HEK293 (cell line): ENCODE measurements around the gene CALML3.

Experiments used
- CTCF ChIA-PET: fragments of 350-600 bp; formaldehyde crosslinking; extraction: SDS; loops from one replicate; lab custom pipeline; 2021; ENCODE audit warnings: antibody characterized with exemption; lab: Yijun Ruan, JAX
- POLR2A ChIA-PET: fragments of 300-600 bp; formaldehyde crosslinking; extraction: SDS; loops from one replicate; lab custom pipeline; 2020; ENCODE audit warnings: antibody characterized with exemption, inconsistent platforms; lab: Yijun Ruan, JAX
- H3K27ac ChIP-seq: fragments of 200-500 bp; sonication (Bioruptor generic); 2 replicates; pipeline ENCODE4 v1.5.1; 2014; ENCODE audit warnings: low read depth, low read length, control low read depth, inconsistent platforms; ENCODE audit errors: extremely low read depth
- H3K36me3 ChIP-seq, 2 experiments: fragments of 200-500 bp in 1 of 2; sonication (Bioruptor generic) in 1 of 2; 1 replicate in 1 of 2; 2 replicates in 1 of 2; pipeline ENCODE4 v1.5.1; 2014 to 2017; ENCODE audit warnings: inconsistent platforms in 2 of 2, low read length in 2 of 2; ENCODE audit not compliant: control insufficient read depth in 2 of 2, insufficient read depth in 1 of 2
- H3K4me1 ChIP-seq: fragments of 200-500 bp; sonication (Bioruptor generic); 2 replicates; pipeline ENCODE4 v1.5.1; 2014; ENCODE audit warnings: mild to moderate bottlenecking, low read length, inconsistent platforms; ENCODE audit not compliant: control insufficient read depth, insufficient read depth
- H3K4me3 ChIP-seq: 2 replicates; pipeline ENCODE4 v1.5.1; 2011; ENCODE audit warnings: low read depth, mild to moderate bottlenecking, control low read depth, low read length, moderate library complexity
- H3K9me3 ChIP-seq: fragments of 200-500 bp; sonication (Bioruptor generic); 2 replicates; pipeline ENCODE4 v1.5.1; 2014; ENCODE audit warnings: low read depth, low read length, inconsistent platforms; ENCODE audit not compliant: control insufficient read depth, insufficient read depth
- BCL11B ChIP-seq: fragments of 450-650 bp; formaldehyde crosslinking; IDR thresholded peaks from 2 replicates; pipeline ENCODE4 v1.5.1; 2016; ENCODE audit warnings: low read depth, missing biosample characterization, missing genetic modification characterization
- KLF1 ChIP-seq: fragments of 450-650 bp; formaldehyde crosslinking; IDR thresholded peaks from 2 replicates; pipeline ENCODE4 v1.5.1; 2016; ENCODE audit warnings: missing biosample characterization, missing genetic modification characterization
- YY1 ChIP-seq: fragments of 450-650 bp; formaldehyde crosslinking; IDR thresholded peaks from 2 replicates; pipeline ENCODE4 v1.5.1; 2018; ENCODE audit warnings: missing biosample characterization, missing genetic modification characterization
- ZBTB11 ChIP-seq: fragments of 450-650 bp; formaldehyde crosslinking; conservative IDR thresholded peaks from 2 replicates; pipeline ENCODE4 v1.5.1; 2016; ENCODE audit warnings: low read depth, missing biosample characterization, missing genetic modification characterization
- ZBTB26 ChIP-seq: fragments of 450-650 bp; formaldehyde crosslinking; optimal IDR thresholded peaks from 2 replicates; pipeline ENCODE3; 2016; ENCODE audit warnings: missing biosample characterization, mild to moderate bottlenecking, missing genetic modification characterization
- ZNF138 ChIP-seq: fragments of 450-650 bp; formaldehyde crosslinking; IDR thresholded peaks from 2 replicates; pipeline ENCODE4 v1.5.1; 2016; ENCODE audit warnings: missing biosample characterization, missing genetic modification characterization, borderline replicate concordance
- ZNF16 ChIP-seq: fragments of 450-650 bp; formaldehyde crosslinking; IDR thresholded peaks from 2 replicates; pipeline ENCODE4 v1.5.1; 2016; ENCODE audit warnings: low read depth, missing biosample characterization, missing genetic modification characterization
- ZNF19 ChIP-seq: fragments of 450-650 bp; formaldehyde crosslinking; IDR thresholded peaks from 2 replicates; pipeline ENCODE4; 2016; ENCODE audit warnings: missing biosample characterization, missing genetic modification characterization, low read depth
- ZNF223 ChIP-seq: fragments of 450-650 bp; formaldehyde crosslinking; IDR thresholded peaks from 2 replicates; pipeline ENCODE4 v1.5.1; 2016; ENCODE audit warnings: missing biosample characterization, missing genetic modification characterization
- ZNF292 ChIP-seq: fragments of 450-650 bp; formaldehyde crosslinking; IDR thresholded peaks from 2 replicates; pipeline ENCODE4 v1.5.1; 2016; ENCODE audit warnings: low read depth, missing biosample characterization, missing genetic modification characterization, borderline replicate concordance
- ZNF311 ChIP-seq: fragments of 450-650 bp; formaldehyde crosslinking; IDR thresholded peaks from 2 replicates; pipeline ENCODE4 v1.5.1; 2017; ENCODE audit warnings: missing biosample characterization, missing genetic modification characterization, borderline replicate concordance
- ZNF350 ChIP-seq: fragments of 450-650 bp; formaldehyde crosslinking; IDR thresholded peaks from 2 replicates; pipeline ENCODE4 v1.5.0; 2017; ENCODE audit warnings: missing biosample characterization, mild to moderate bottlenecking, missing genetic modification characterization
- ZNF362 ChIP-seq: fragments of 450-650 bp; formaldehyde crosslinking; IDR thresholded peaks from 2 replicates; pipeline ENCODE4 v1.5.1; 2016; ENCODE audit warnings: missing biosample characterization, missing genetic modification characterization
- ZNF37A ChIP-seq: fragments of 450-650 bp; IDR thresholded peaks from 2 replicates; pipeline ENCODE4 v1.5.1; 2018; ENCODE audit warnings: missing biosample characterization, missing genetic modification characterization
- ZNF404 ChIP-seq: fragments of 450-650 bp; formaldehyde crosslinking; IDR thresholded peaks from 2 replicates; pipeline ENCODE4 v1.5.1; 2017; ENCODE audit warnings: missing biosample characterization, missing genetic modification characterization
- ZNF416 ChIP-seq: fragments of 450-650 bp; formaldehyde crosslinking; IDR thresholded peaks from 2 replicates; pipeline ENCODE4 v1.5.1; 2016; ENCODE audit warnings: missing biosample characterization, missing genetic modification characterization
- ZNF473 ChIP-seq: fragments of 450-650 bp; formaldehyde crosslinking; IDR thresholded peaks from 2 replicates; pipeline ENCODE4 v1.5.1; 2017; ENCODE audit warnings: missing biosample characterization, missing genetic modification characterization
- ZNF530 ChIP-seq: fragments of 450-650 bp; formaldehyde crosslinking; IDR thresholded peaks from 2 replicates; pipeline ENCODE4 v1.5.1; 2016; ENCODE audit warnings: low read depth, missing biosample characterization, missing genetic modification characterization
- ZNF623 ChIP-seq: fragments of 450-650 bp; formaldehyde crosslinking; IDR thresholded peaks from 2 replicates; pipeline ENCODE4 v1.5.1; 2016; ENCODE audit warnings: missing biosample characterization, missing genetic modification characterization
- ZNF624 ChIP-seq: fragments of 450-650 bp; formaldehyde crosslinking; IDR thresholded peaks from 2 replicates; pipeline ENCODE4 v1.5.1; 2017; ENCODE audit warnings: missing biosample characterization, missing genetic modification characterization
- ZNF768 ChIP-seq: fragments of 450-650 bp; formaldehyde crosslinking; IDR thresholded peaks from 2 replicates; pipeline ENCODE4 v1.5.1; 2018; ENCODE audit warnings: missing biosample characterization, mild to moderate bottlenecking, missing genetic modification characterization
- ZNF830 ChIP-seq: fragments of 450-650 bp; IDR thresholded peaks from 2 replicates; pipeline ENCODE4 v1.5.0; 2018; ENCODE audit warnings: missing biosample characterization, missing genetic modification characterization, low read depth, mild to moderate bottlenecking, moderate library complexity
- ZSCAN16 ChIP-seq: fragments of 450-650 bp; formaldehyde crosslinking; IDR thresholded peaks from 2 replicates; pipeline ENCODE4 v1.5.1; 2016; ENCODE audit warnings: missing biosample characterization, missing genetic modification characterization
- ZSCAN30 ChIP-seq: fragments of 450-650 bp; IDR thresholded peaks from 2 replicates; pipeline ENCODE4 v1.5.1; 2018; ENCODE audit warnings: missing biosample characterization, mild to moderate bottlenecking, missing genetic modification characterization, moderate library complexity
- TF ChIP-seq, protein P1 (sequence below): fragments of 450-650 bp; formaldehyde crosslinking; IDR thresholded peaks from 2 replicates; pipeline ENCODE4 v1.5.1; 2016; ENCODE audit warnings: missing biosample characterization, missing genetic modification characterization
- TF ChIP-seq, protein P2 (sequence below): fragments of 450-650 bp; formaldehyde crosslinking; IDR thresholded peaks from 2 replicates; pipeline ENCODE4 v1.5.1; 2017; ENCODE audit warnings: missing biosample characterization, missing genetic modification characterization

CALML3 gene

DNA sequence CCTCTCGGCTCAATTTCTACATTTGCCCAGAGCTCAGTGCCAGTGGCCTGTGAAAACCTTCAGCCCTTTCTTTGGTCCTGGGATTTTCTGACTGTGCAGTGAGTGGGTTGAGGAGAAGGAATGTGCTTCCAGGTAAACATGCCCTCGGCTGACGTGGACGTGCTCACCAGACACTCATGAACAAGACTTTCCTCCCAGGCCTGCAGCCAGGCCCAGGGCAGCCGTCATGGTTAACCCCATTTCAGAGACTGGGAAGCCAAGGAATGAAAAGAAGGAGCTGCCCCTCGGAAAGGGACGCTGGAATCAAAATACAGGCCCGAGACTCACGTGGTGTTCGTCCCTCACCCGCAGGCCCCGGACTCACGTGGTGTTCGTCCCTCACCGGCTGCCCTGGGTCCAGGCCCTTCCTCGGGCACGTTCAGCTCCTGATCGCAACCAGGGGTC is 16.6 kb upstream of the CALML3 start:
- no peaks in the 10 kb centered on the region for H3K36me3 ChIP-seq
- CTCF ChIA-PET = interaction anchor here (1.5 kb wide), 1 partner anchor 44 kb away, joined by 3 read pairs; no protein-coding TSS in a partner anchor
- H3K9me3 ChIP-seq = no peaks in the 10 kb centered on the region
- no peaks in the 10 kb centered on the region for H3K4me1 ChIP-seq
- TF ChIP-seq ZBTB11 (tag by site-specific recombination) (no peak), KLF1 (tag by site-specific recombination) (no peak), ZNF623 (no peak), YY1 (no peak), ZNF16 (tag by site-specific recombination) (no peak), ZNF138 (tag by site-specific recombination) (no peak), ZSCAN16 (tag by site-specific recombination) (no peak), ZNF530 (no peak), ZNF768 (tag by site-specific recombination) (no peak), ZNF37A (tag by site-specific recombination) (no peak), ZNF223 (tag by site-specific recombination) (no peak), BCL11B (tag by site-specific recombination) (no peak), ZNF19 (tag by site-specific recombination) (no peak), ZNF311 (tag by site-specific recombination) (no peak), ZNF624 (no peak), ZNF350 (tag by site-specific recombination) (no peak), ZNF404 (tag by site-specific recombination) (no peak), ZNF416 (tag by site-specific recombination) (no peak), ZNF473 (tag by site-specific recombination) (no peak)
- TF ChIP-seq, protein P1, sequence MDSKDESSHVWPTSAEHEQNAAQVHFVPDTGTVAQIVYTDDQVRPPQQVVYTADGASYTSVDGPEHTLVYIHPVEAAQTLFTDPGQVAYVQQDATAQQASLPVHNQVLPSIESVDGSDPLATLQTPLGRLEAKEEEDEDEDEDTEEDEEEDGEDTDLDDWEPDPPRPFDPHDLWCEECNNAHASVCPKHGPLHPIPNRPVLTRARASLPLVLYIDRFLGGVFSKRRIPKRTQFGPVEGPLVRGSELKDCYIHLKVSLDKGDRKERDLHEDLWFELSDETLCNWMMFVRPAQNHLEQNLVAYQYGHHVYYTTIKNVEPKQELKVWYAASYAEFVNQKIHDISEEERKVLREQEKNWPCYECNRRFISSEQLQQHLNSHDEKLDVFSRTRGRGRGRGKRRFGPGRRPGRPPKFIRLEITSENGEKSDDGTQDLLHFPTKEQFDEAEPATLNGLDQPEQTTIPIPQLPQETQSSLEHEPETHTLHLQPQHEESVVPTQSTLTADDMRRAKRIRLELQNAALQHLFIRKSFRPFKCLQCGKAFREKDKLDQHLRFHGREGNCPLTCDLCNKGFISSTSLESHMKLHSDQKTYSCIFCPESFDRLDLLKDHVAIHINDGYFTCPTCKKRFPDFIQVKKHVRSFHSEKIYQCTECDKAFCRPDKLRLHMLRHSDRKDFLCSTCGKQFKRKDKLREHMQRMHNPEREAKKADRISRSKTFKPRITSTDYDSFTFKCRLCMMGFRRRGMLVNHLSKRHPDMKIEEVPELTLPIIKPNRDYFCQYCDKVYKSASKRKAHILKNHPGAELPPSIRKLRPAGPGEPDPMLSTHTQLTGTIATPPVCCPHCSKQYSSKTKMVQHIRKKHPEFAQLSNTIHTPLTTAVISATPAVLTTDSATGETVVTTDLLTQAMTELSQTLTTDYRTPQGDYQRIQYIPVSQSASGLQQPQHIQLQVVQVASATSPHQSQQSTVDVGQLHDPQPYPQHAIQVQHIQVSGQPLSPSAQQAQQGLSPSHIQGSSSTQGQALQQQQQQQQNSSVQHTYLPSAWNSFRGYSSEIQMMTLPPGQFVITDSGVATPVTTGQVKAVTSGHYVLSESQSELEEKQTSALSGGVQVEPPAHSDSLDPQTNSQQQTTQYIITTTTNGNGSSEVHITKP = no peak
- H3K27ac ChIP-seq = no peak overlapping the region
- POLR2A ChIA-PET = no interaction called here
- H3K4me3 ChIP-seq = no peak overlapping the region

GRCh38 chr10:5508786-5509185 is 16.0 kb upstream of the CALML3 start:
- no peak overlapping the region for H3K27ac ChIP-seq
- H3K4me3 ChIP-seq = no peak overlapping the region
- POLR2A ChIA-PET = no interaction called here
- H3K36me3 ChIP-seq = no peaks in the 10 kb centered on the region
- H3K4me1 ChIP-seq = no peaks in the 10 kb centered on the region
- no peaks in the 10 kb centered on the region for H3K9me3 ChIP-seq
- CTCF ChIA-PET = interaction anchor here (0.7 to 1.5 kb wide), 3 partner anchors 13 to 835 kb away, joined by 3 to 10 read pairs (median 3); no protein-coding TSS in a partner anchor
- TF ChIP-seq ZNF830 (no peak), ZNF350 (tag by site-specific recombination) (no peak), ZNF362 (tag by site-specific recombination) (no peak), ZNF292 (tag by site-specific recombination) (no peak), ZNF530 (no peak), ZSCAN30 (no peak), ZBTB26 (tag by site-specific recombination) (no peak)
- TF ChIP-seq, protein P2, sequence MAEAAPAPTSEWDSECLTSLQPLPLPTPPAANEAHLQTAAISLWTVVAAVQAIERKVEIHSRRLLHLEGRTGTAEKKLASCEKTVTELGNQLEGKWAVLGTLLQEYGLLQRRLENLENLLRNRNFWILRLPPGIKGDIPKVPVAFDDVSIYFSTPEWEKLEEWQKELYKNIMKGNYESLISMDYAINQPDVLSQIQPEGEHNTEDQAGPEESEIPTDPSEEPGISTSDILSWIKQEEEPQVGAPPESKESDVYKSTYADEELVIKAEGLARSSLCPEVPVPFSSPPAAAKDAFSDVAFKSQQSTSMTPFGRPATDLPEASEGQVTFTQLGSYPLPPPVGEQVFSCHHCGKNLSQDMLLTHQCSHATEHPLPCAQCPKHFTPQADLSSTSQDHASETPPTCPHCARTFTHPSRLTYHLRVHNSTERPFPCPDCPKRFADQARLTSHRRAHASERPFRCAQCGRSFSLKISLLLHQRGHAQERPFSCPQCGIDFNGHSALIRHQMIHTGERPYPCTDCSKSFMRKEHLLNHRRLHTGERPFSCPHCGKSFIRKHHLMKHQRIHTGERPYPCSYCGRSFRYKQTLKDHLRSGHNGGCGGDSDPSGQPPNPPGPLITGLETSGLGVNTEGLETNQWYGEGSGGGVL = no peak
